Fibroblast of the aortic adventitia (primary cell): ENCODE measurements around the gene UVSSA. TPM values are rescaled to one million over a fixed set of nuclear protein-coding genes. Genes with fewer than 3 reads are reported as not detected.

Source experiments
- DNase-seq: peaks from one replicate; pipeline ENCODE4 v3.0.0-alpha.2; 2010; ENCODE audit warnings: low read depth
- H3K4me3 ChIP-seq: 2 replicates; pipeline ENCODE4 v1.5.1; 2011; ENCODE audit warnings: low read depth, mild to moderate bottlenecking, control low read depth, low read length, moderate library complexity
- CTCF ChIP-seq: IDR thresholded peaks from 2 replicates; pipeline ENCODE4 v1.5.1; 2011; ENCODE audit warnings: mild to moderate bottlenecking, low read length, control low read depth, inconsistent platforms; ENCODE audit not compliant: insufficient read depth
- total RNA-seq: library from RNA; depleted of rRNA; stranded (reverse); fragments of >200 nt; gene quantifications from 2 replicates; pipeline ENCODE4 v1.2.3, GENCODE V29; 2012; ENCODE audit warnings: low replicate concordance

Gene UVSSA
- total RNA-seq, 1 donor: 8.7 TPM

DNA sequence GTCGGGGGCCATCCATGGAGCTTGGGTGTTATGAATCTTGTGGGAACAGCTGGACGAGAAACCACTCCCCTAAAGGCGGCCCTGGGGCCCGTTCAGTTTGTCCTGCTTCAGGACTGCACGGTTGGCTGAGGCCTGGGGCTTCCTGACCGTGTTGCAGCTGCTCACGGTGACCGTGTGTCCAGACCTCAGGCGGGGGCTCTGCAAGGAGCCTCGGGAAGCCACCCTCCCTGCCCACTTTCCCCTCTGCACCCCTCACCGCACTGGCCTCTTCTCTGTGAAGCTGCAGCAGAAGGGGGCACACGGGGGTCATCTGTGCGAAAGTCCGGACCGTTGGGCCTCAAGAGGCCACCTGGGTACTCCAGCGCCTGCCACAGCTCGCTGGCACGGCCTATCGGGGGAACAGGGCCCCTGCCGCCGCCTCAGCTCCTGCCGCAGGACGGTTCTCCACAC, 29.4 kb downstream of the UVSSA start:
- TF ChIP-seq CTCF: no peak
- no peak overlapping the region for H3K4me3 ChIP-seq
- DNase-seq: no peak

- DNase-seq: no peak
- no peak overlapping the region for H3K4me3 ChIP-seq
- no peak for TF ChIP-seq CTCF
These were observed 30.0 kb downstream of the UVSSA start for GRCh38 chr4:1376841-1377605.

DNA sequence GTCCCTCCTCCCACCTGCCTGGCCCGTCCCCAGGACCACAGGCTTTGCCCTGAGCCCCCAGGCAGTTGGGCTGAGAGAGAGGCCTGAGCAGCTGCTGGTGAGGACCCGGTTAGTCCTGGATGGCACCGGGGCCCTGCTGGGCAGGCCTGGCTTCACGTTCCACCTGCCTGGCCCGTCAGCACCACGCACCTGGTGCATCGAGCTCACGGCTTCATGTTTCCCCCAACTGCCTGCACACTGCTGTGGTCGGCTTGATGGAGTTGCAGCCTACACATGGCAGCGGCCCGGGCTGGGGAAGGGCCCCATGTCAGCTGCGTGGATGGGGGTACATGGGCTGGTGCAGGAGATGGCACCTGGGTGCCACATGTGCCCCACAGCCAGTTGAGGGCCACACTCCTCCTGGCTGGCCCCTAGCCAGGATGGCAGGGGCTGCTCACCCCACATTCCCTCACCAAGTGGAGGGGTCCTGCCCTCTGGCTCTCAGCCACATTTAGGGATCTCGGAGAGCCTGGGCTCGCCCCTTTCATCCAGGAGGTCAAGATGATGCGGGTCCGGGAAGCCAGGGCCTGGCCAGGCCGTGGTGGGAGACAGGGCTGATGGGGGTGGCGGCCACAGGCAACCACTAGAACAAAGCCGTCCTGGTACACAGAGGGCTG, 30.7 kb downstream of the UVSSA start:
- no peak for TF ChIP-seq CTCF
- no peak for DNase-seq
- no peak overlapping the region for H3K4me3 ChIP-seq

DNA sequence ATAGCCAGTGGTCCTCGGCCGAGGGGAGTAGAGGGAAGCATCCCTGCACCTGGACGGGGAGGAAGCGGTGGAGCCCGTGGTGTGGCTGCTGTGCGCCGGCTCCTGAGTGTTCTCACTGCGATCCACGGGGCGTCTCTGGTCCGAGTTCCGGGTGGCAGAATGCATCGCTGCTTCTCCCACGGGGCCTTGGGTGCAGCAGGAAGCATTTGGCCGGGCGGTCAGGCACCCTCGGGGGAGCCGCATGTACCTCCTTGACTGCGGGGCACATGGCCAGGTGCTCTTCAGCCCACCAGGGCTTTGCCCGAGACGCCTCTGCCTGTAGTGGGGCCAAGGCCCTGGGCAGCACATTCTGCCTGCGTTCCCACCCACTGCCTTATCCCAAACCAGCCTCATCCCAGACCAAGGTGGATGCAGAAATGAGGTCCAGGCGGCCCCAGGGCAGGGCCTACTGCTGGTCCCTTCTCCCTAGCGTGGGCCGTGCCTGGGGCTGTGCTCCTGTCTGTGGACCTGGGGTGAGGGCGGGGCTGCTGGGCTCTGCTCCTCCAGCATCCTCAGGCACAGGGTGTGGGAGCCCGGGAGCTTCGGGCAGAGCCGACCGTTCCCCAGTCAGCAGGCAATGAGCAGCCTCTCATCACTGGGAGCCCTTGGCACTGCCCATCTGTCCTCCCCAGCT, 31.7 kb downstream of the UVSSA start:
- H3K4me3 ChIP-seq: no peak overlapping the region
- no peak for DNase-seq
- no peak for TF ChIP-seq CTCF

- no peak for DNase-seq
- TF ChIP-seq CTCF: no peak
- H3K4me3 ChIP-seq: no peak overlapping the region
These were observed 32.4 kb downstream of the UVSSA start for GRCh38 chr4:1379351-1379781.

- no peak overlapping the region for H3K4me3 ChIP-seq
- no peak for TF ChIP-seq CTCF
- no peak for DNase-seq
These were observed 32.9 kb downstream of the UVSSA start for GRCh38 chr4:1379801-1380331.
